ENCODE results near the gene MSRB2. TPM values are rescaled to one million over a fixed set of nuclear protein-coding genes. Genes with fewer than 3 reads are reported as not detected.
"Not testable (repeated sequence)": the region's sequence is repeated elsewhere in the genome, so short reads cannot be mapped to it uniquely, and the experiment has no call there.

MSRB2 gene
- total RNA-seq, 6 experiments from 2014 or later, result 15.3 to 40.2 (median 31.7) TPM

- Histone ChIP-seq H3K4me3 (no peak overlapping the region), H3K36me3 (no peaks in the 10 kb centered on the region), H3K9me3 (no peaks in the 10 kb centered on the region), H3K27ac (no peak overlapping the region), H3K4me1 (no peaks in the 10 kb centered on the region), H3K27me3 (no peaks in the 10 kb centered on the region)
- DNase-seq (no peak), ATAC-seq (no peak)
- WGBS (ENCODE audit: insufficient coverage, low coverage, low lambda C conversion rate, missing lambda C conversion rate), result 47% methylated on average over 3 of the region's 3 CpGs
- intact Hi-C loops (cut with DNase I), result no loop called here
- TF ChIP-seq POLR2A (IDR thresholded peaks at IDR 0.05) (no peak), CTCF (IDR thresholded peaks at IDR 0.05) (no peak)
These were observed 37.0 kb upstream of the MSRB2 start for GRCh38 chr10:23058366-23058765.

GRCh38 chr10:23060918-23061317 is 34.5 kb upstream of the MSRB2 start:
- intact Hi-C loops (cut with DNase I), result no loop called here
- no peak for ATAC-seq

GRCh38 chr10:23063045-23063972 is 32.1 kb upstream of the MSRB2 start:
- ATAC-seq (no peak), DNase-seq (no peak)
- intact Hi-C loops (cut with DNase I), result no loop called here
- H3K4me3 ChIP-seq, result no peak overlapping the region
- H3K36me3 ChIP-seq, result no peaks in the 10 kb centered on the region
- no peak for TF ChIP-seq CTCF (IDR thresholded peaks at IDR 0.05)
- TF ChIP-seq POLR2A (IDR thresholded peaks at IDR 0.05), result no peak
- H3K4me1 ChIP-seq, result peaks cover 0 to 9% (median 2%) of the 10 kb centered on the region in 4 donors
- no peaks in the 10 kb centered on the region for H3K9me3 ChIP-seq
- 63% methylated on average over 20 of the region's 20 CpGs for WGBS (ENCODE audit: insufficient coverage, low coverage, low lambda C conversion rate, missing lambda C conversion rate)
- H3K27ac ChIP-seq, result no peak overlapping the region
- H3K27me3 ChIP-seq, result no peaks in the 10 kb centered on the region

More at GRCh38 chr10:23060918-23061317, 34.5 kb upstream of the MSRB2 start:
- DNase-seq, result no peak
- TF ChIP-seq CTCF (IDR thresholded peaks at IDR 0.05), result no peak
- no peak for TF ChIP-seq POLR2A (IDR thresholded peaks at IDR 0.05)
- Histone ChIP-seq H3K9me3 (no peaks in the 10 kb centered on the region), H3K4me3 (no peak overlapping the region), H3K27me3 (no peaks in the 10 kb centered on the region), H3K27ac (no peak overlapping the region), H3K4me1 (peaks cover 0 to 8% (median 2%) of the 10 kb centered on the region in 4 donors), H3K36me3 (no peaks in the 10 kb centered on the region)
- 14% methylated on average over 1 of the region's 2 CpGs for WGBS (ENCODE audit: insufficient coverage, low coverage, low lambda C conversion rate, missing lambda C conversion rate)

- Histone ChIP-seq H3K4me1 (peaks cover 0 to 9% (median 2%) of the 10 kb centered on the region in 4 donors), H3K36me3 (no peaks in the 10 kb centered on the region), H3K4me3 (no peak overlapping the region), H3K27me3 (no peaks in the 10 kb centered on the region), H3K27ac (no peak overlapping the region), H3K9me3 (no peaks in the 10 kb centered on the region)
- intact Hi-C loops (cut with DNase I), result no loop called here
- WGBS (ENCODE audit: insufficient coverage, low coverage, low lambda C conversion rate, missing lambda C conversion rate), result 86% methylated on average over 16 of the region's 20 CpGs
- no peak for TF ChIP-seq CTCF (IDR thresholded peaks at IDR 0.05)
- TF ChIP-seq POLR2A (IDR thresholded peaks at IDR 0.05), result no peak
- ATAC-seq (no peak), DNase-seq (no peak)
These were observed 31.2 kb upstream of the MSRB2 start for GRCh38 chr10:23063973-23064812.

GRCh38 chr10:23064813-23065114 is 30.6 kb upstream of the MSRB2 start:
- H3K36me3 ChIP-seq; ATAC-seq; H3K9me3 ChIP-seq; H3K4me1 ChIP-seq; DNase-seq; H3K4me3 ChIP-seq; H3K27me3 ChIP-seq; H3K27ac ChIP-seq; intact Hi-C loops (cut with DNase I): not testable (repeated sequence)
- 78% methylated on average over 2 of the region's 2 CpGs for WGBS (ENCODE audit: insufficient coverage, low coverage, low lambda C conversion rate, missing lambda C conversion rate)
